ENCODE data around the gene RGS12.

Gene RGS12

DNA sequence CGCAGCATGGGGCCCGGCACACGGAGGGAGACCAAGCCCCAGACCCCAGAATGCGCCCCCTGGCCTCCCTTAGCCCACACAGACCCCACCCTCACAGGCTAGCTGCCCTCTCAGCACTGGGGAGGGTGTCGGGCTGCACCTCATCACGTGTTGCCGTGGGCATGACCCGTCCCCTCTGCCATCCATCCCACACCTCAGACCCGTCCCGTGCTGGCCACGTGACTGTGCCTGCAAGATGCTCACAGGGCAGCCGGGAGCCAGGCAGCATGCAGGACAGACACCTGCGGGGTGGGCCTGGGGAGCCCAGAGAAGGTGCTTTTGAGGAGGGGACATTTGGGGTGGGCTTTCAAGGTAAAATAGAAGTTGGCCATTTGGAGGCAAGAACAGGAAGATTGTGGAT lies 39.0 kb upstream of the RGS12 start:
- DNase-seq = no peak

DNA sequence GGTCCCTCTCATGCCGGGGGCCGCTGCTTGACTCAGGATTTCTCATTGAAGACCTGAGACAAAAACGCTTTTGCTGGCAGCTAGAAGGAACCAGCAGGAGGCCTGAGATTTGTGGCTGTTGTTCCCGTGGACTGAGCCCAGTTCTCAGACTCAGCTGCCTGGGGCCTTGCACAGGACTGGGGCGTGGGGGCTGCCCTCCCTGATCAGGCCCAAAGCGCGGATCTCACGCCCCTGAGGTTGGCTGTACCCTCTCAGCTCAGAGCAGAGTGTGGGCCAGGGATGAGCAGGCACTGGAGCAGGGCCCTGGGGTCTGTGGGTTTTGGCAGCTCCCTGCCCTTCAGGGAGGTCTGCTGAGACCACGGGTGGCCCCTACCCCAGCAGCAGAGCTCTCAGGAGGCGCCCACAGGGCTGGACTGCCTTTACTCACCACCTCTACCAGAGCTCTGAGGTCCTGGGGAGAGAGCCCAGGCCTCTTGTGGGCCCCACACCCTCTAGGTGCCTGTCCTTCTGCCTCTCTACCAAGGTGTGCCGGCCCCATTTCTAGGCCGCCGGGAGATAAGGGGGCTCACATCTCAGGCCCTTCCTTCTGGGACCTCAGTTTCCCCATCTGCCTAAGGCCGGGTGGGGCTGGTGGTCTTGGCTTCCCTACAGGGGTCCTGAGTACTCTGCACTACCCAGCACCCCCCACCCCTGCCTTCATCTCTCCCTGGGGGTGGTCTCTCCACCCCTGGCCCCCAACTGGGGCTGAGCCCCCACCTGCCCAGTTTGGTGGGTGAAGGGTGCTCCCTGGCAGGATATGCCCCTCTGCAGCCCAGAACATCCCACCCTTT lies 38.3 kb upstream of the RGS12 start:
- no peak for DNase-seq

DNA sequence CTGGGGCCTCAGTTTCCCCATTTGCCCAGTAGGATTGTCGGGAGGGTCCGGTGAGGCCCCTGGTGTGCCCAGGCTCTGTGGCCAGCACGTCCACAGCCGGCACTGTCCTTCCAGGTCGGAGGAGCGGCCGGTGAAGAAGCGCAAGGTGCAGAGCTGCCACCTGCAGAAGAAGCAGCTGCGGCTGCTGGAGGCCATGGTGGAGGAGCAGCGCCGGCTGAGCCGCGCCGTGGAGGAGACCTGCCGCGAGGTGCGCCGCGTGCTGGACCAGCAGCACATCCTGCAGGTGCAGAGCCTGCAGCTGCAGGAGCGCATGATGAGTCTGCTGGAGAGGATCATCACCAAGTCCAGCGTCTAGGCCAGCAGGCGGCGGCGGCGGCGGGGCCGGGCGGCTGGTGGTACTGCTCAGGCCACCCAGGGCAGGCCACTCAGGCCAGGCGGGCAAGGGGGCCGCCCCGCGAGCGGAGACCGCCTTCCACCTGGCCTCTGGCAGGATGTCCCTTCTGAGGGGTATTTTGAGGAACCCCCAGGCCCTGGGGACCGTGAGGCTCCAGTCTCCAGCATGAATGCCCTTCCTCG lies 37.1 kb upstream of the RGS12 start:
- DNase-seq = no peak

DNA sequence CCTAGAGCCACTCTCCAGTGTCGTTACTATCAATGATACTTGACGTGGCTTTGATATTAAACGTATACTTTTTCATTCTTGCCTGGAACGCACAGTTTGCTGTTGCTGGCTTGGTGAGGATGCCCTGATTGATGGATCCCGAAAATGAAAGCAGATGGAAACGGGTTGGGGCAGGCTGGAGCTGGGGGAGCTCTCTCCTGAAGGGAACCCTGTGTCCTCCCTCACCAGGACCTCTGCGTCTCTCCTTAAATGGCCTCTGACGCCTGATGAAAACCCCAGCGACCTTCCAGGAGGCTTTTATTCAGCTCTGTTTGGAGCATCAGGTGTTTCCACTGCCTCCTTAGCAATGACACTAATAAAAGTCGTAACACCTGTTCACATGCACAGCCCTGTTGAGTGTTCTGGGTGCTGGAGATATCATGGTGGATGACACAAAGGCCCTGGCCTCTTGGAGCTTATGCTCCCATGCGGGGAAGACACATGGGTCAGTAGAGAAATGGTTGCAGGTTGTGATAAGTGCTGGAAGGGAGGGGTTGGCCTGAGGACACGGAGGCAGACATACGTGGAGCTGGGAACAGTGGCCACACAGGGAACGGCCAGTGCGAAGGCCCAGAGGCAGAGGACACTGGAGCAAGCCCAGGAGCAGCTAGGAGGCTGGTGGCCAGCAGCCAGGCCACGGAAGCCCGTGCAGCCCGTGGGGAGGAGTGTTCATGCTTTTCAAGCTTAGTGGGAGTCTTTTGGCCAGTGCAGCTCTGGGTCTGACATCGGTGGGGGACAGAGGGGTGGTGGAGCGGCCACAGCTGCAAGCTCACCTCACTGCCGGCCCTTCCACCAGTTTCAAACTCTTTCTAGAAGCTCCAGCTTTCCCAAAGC lies 36.4 kb upstream of the RGS12 start:
- DNase-seq = no peak

DNA sequence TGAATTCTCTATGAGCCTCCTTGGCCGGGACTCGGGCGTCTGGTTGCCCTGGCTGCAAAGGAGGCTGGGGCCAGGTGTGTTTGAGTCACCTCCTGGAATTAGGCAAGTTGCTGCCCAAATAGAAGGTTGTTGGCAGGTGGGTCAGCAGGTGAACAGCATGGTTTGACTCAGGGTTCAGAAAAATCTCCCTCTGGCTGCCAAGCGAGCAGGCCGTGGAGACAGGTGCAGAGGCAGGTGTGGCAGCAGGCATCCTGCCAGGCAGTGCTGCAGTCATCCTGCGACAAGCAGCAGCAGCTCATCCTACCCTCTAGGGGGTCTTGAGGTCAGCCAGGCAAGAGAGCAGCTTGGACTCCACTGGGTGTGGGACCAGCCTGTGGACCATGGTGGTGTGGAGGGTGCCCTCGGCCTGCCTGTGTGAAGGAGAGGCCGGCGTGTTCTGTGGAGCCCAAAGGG lies 35.7 kb upstream of the RGS12 start:
- no peak for DNase-seq

DNA sequence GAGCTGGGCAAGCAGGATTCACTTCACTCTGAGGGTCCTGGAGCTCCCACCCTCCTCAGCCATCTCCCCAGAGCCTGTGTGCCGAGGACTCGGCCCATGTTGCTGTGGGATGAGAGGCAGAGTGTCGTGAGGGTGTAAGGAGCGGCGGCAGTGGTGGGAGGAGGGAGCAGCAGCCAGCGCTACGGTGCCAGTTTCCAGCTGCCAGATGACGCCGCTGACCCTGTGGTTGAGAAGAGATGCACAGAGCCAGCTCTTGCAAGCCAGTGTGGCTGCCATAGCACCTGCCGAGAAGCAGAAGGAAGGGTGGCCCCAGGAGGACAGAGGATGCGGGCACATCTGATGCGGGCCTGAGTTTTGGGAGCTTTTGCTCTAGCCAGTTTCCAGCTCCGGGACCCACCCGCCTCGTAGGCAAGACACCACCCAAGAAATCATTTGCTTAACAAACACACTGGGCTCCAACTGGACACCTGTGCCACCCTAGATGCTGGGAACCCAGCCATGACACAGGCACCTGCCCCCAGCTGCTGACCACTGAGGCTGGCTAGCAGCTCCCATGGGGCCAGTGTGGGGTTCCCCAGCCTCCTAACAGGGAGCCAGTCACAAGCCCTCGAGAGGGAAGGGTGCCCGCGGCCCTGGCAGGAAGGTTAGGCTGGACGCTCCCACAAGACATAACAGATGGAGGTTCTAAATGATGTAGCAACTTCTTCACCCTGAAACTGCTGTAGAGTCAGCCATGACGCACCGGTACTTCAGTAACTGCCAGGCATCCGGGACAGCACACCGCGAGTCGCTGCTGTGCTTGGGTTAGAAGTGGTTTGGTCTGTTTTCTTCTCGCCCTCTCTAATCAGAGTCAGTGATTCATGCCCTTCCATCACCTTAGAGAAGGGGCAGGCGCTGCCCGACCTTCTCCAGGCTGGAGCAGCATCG lies 35.0 kb upstream of the RGS12 start:
- DNase-seq = no peak

DNA sequence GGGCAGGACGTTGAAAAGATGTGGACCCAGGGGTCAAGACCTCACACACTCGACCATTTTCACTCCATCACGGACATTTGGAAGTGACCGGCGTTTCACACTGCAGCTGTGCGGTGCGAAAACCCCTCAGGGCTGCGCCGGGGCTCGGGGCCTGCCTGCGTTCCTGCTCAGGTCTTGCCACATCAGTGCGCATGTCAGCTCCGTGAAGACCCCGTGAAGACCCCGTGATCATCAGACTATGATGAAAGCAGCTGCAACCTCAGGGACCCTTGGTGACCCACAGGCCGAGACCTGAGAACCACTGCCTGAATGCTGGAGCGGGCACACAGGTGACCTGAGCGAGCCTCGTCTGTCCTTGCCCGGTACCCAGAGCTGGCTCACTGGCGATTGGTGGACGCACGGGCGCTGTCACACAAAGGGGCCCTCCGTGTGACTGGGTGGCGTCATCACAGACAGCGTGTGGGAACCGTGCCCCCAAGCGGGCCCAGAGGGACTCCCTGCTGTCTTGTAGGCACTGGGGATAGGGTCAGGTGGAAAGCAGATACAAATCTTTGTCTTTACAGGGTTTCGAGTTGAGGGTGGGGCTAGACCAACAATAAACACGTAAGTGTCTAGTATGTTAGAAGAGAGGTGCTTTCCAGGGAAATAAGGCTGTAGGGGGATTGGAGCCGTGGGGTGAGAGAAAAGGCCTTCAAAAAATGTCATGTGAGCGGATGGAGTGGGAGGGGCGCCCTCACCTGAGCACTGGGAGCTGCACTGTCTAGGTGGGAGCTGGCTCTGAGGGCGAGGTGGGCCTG lies 31.2 kb upstream of the RGS12 start:
- no peak for DNase-seq

DNA sequence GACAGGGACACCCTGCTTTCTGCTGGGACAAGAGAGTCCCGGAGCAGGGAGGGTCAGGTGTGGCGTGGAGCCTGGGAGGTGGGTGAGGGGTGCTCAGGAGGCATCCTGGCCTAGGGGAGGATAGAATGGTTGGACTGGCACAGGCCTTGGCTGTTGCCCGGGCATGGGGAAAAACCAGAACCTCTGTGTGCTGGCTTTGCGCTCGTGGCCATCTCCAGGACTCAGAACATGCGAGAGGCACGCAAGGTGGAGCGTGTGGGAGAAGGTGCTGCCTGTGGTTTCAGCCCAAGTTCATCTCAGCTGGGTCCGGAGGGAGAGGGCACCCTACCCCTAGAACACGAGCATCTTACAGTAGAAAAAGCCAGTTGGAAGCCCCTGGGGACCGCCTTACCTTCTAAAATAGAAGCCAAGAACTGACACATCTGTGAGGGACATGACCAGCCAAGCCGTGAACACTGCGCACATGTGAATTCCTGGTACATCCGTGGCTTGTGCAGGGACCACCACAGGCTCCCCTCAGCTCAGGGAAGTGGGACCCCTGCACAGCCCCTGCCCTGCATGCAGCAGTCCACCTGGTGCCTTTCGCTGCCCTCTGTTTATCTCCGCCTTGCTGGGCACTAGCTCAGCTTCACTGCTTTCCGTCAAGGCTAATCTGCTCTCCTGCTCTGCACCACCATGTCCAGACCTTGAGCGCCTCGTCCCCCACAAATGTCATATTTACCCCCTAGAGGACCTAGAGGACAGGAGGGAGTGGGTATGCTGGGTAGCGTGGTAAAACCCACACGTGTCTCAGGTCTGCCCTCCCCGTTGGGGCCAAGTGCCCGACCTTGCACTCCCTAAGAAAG lies 30.4 kb upstream of the RGS12 start:
- DNase-seq = no peak

DNA sequence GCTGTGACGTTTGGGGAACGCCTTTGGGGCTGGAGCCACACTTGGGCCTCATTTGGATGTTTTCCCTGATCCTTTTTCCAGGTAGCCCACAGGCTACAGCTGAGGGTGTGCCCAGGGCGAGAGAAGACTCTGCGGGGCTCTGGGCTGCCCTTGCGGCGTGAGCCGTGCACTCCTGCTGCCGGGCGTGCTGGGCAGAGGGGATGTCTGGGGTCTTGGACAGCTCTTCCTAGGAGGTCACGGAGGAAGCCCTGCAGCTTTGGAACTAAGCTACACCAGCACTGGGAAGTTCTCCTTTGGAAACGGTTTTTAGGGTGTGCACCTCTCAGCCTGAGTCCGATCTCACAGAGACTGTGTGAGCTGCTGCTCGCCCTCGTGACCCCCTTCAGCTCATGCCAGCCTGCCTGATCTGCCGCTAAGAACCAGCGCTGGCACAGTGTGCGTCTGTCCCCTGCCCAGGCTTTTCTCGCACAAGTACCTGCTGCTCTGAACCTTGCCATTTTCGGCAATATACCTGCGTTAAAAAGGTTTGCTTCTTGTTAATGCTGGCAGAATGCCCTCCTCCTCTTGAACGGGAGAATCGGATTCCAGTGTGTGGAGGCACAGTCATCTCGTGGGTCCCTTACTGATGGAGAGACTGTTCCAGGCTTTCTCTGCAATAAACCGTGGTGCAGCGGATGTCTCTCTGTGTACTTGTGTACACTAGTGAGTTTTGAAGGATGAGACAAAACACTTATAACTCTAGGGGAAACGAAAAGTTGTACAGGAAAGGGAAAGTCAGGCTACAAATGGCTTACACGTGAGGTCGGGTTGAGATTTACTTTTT lies 29.6 kb upstream of the RGS12 start:
- DNase-seq = no peak

DNA sequence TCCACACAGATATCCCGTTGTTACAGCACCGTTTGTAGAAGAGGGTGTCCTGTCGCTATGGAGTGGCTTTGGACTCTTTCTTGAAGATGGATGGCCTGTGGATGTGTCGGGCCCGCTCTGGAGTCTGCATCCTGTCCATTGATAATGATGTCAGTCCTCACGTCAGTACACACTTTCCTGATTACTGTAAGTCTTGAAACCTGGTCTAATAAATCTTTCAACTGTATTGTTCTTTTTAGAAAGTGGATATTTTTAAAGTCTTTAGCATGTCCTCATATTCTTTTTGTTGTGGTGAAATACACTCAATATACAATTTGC lies 29.0 kb upstream of the RGS12 start:
- no peak for DNase-seq

DNA sequence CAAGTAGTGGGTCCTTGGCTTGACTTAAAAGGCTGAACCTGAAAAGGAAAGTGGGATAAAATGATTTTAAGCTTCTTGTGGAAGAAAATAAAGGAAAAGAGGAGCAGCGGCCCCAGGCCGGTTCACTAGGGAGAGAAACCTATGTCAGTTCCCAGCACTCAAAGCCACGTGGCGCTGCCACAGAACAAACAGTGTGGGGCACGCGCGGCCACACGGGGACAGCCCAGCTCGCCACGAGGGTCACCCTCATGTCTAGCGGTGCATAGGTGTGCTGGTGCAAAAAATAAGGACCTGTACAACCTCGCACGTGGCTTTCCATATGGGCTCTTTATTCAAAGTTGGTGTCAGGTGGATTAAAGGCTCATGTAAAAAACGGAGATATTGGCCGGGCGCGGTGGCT lies 26.7 kb upstream of the RGS12 start:
- no peak for DNase-seq

DNA sequence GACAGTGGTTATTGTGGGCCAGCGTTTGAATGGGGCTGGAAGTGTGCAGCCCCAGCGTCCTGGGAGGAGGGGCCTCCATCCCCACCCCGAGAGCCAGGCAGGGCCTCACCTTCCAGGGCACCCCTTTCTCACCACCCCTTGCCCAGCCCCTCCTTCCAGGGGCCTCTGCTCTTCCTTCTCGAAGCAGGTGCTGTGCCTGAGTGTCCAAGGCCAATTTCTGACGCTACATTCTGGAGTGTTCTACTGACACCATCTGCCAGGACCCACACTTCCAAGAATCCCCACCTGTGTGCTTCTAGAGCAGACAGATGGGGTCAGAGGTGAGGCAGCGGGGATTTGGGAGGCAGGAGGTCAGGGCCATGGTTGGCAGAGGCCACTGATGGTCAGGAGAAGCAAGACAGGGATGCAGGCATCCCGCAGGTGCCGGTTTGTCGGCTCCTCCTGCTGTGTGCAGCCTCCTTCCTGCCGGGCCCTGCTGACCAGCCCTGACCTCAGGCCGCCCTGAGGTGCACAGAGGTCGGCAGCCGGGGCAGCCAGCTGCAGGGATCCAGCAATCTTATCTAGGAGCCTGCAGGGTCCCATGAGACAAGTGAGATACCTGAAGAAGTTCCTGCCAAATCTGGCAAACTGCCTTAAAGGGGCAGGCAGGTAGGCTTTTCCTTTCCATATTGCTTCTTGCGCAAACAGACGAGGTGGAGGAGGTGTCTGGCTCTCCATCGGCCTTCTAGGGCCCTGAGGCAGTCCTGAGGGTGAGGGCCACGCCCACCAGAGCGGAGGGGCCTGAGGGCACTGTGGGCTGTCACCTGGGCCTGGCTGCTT lies 25.0 kb upstream of the RGS12 start:
- DNase-seq = no peak

DNA sequence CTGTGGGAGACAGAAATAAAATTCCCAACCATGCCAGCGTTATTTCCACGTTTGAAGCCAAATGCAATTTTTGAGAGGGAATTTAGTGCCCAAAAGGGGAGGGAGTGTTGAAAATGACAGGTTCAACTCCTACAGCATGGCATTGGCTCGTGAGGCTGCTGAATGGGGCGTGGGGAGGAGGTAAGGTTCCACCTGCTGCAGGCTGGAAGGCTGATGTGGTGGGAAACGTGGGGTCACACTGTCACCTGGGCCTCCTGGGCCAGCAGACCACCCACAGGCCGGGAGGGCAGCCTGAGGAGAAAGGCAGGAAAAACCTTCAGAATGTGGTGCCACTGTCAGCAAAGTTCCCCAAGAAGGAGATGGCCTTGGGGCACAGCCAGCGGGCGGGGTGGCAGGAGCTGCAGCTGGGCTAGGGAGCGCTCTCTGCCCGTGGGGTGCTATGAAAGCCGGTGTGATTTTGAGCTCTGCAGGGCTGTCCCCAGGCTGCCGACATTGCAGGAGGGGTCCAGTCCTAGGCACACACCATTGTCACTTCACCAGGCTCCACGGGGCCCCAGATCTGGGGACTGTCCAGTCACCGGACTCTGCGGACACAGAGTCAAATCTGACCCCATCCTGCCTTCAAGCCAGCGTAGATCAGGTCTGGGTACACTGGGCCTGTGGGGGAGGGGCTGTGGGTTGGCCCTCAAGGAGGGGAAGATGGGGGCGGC lies 24.3 kb upstream of the RGS12 start:
- no peak for DNase-seq

DNA sequence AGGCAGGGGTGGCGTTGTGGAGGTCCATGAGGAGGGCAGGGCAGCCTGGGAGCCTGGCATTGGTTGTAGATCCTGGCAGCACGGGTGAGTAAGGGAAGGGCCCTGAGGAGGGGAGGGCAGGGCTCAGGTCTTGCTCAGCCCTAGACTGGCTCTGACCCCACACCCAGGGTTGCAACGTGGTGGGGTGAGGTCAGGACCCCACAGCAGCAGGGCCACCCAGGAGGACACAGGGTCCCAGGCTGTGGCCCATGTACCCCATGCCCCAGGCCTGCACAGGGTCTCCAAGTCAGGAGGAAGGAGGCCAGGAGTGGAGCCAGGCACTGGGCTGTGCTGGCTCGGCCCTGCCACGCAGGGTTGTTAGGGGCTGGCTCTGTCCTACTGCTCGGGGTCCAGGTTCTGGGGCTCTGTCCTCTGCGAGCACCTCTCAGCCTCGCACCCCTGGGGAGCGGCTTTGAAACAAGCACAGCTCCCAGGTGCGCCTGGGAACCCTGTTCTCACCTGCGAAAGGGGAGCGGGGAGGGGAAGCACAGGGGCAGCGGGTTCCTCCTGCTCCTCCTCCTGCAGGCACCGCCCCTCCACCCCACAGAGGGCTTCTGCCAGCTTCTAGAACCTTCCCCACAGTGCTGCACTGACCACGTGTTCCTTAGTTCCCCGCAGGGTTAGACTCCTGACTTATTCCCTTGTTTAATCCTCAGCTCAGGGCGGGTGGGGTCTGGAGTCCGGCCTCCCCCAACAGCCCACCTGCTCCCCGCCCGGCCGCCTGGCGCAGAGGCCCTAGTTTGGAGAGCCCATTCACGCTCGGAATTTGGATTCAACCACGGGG lies 23.5 kb upstream of the RGS12 start:
- no peak for DNase-seq

DNA sequence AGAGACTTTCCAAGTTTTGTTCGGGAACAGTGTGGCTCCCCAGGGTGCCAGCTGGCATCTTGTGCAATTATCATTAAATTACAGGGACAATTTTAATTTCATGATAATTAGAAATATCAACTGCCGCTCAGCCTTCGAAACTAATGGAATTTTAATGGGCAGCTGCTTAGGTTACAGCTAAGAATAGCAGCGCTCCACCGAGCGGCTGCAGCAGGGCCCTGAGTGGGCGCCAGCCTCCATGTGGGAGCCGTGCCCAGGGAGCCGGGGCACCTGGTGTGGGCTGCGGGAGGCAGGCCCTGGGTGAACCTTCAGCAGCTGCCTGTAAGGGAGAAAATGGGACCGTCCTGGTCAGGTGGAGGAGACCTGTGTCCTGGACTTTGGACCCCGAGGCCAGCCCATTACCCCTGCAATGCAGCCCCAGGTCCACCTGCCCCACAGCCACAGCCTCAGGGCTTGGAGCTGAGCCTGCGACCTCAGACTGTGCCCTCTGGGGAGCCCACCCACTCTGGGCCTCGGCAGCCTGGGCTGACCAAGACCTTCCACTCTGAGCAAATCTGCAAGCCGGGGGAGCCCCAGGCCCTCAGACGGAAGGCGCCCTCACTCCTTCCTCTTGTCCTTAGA lies 22.7 kb upstream of the RGS12 start:
- no peak for DNase-seq

DNA sequence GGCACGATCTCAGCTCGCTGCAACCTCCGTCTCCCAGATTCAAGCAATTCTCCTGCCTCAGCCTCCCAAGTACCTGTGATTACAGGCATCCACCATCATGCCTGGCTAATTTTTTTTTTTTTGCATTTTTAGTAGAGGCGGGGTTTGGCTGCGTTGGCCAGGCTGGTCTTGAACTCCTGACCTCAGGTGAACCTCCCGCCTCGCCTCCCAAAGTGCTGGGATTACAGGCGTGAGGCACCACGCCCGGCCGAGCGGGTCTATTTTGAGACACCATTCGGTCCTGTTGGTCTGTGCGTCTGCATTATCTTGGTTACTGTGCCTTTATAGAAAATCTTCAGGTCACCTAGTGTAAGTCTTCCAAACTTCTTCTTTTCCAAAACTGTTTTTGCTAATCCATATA lies 21.7 kb upstream of the RGS12 start:
- no peak for DNase-seq

DNA sequence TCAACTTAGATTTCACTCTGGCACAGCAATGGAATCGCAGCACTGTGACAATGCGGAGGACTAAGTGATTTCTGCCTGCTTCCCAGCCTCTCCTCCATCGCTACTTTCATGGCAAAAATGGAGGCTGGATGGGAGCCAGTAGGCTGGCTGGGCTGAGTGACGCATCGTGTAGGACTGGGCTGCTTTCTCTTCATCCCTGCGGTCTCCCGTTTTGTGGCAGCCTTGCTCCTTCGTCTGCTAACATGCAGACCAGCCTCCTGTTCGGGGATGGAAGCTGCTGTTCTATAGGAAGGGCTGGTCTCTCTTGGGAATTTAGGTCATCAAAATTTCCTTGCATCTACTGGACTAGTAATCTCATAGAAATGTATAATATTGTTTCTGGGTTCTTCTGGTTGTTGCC lies 15.8 kb upstream of the RGS12 start:
- DNase-seq = no peak
